NCI-H446 (cell line): ENCODE results near the gene UBAP1L.
"Not testable (repeated sequence)": the region's sequence is repeated elsewhere in the genome, so short reads cannot be mapped to it uniquely, and the experiment has no call there.

Experiments
- DNase-seq, 2 experiments: peaks; one replicate each; lab custom pipeline; 2025; lab: John Stamatoyannopoulos, UW

The UBAP1L gene

DNA sequence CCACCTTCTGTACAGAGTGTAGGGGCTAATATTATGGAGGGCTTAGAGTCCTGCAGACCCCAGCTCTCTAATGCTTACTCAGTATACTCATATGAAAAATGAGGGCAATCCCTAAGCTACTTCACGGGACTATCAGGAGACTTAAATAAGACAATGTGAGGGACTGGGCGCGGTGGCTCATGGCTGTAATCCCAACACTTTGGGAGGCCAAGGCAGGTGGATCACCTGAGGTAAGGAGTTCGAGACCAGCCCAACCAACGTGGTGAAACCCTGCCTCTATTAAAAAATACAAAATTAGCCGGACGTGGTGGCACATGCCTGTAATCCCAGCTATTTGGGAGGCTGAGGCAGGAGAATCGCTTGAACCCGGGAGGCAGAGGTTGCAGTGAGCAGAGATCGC is 15.2 kb downstream of the UBAP1L start:
- DNase-seq = not testable (repeated sequence)

GRCh38 chr15:65099336-65099735 is 15.7 kb downstream of the UBAP1L start:
- no peak for DNase-seq

GRCh38 chr15:65097651-65098263 is 17.2 kb downstream of the UBAP1L start:
- no peak for DNase-seq

- no peak for DNase-seq
These were observed 18.3 kb downstream of the UBAP1L start for GRCh38 chr15:65096481-65097385.

- DNase-seq = no peak
These were observed 19.3 kb downstream of the UBAP1L start for GRCh38 chr15:65095747-65096104.

DNA sequence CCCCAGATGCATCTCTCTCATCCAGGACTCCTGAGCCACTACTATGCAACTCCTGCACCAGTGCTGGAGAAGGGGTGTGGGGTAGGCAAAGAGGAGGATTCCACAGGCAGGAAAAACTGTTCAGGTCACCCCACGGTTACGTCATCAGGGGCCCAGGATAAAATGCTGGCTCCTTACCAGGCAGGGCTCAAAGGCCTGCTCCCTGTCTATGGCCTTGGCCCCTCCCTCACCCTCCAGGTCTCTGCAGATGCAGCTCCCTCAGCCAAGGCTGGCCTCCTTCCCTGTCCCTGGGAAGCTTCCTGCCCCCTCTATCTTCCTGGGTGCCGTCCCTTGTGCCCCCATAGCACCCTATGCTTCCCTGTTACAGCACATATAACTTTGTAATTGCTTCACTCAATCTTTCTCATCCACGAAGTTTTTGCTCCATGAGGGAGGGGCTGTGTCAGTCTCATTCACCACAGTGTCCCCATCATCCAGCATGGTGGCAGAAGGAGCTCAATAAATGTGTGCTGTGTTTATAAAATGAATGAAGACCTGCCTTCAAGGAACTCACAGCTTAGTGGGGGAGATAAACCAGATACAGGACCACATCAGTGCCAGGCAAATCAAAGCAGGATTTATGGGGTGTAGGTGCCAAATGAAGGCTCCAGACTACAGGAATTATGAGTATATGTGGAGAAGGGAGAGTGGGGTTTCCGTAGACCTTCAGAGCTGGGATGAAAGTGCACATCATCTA is 19.8 kb downstream of the UBAP1L start:
- DNase-seq = no peak

GRCh38 chr15:65094294-65094995 is 20.6 kb downstream of the UBAP1L start:
- DNase-seq = no peak

DNA sequence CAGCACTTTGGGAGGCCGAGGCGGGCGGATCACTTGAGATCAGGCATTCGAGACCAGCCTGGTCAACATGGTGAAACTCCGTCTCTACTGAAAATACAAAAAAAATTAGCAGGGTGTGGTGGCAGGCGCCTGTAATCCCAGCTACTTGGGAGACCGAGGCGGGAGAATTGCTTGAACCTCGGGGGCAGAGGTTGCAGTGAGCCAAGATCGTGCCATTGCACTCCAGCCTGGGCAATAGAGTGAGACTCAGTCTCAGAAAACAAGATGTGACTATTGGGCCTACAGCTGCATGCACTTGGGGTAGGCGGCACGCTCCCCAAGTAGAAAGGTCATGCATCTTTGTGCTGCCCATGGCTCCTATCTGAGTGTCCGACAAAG is 21.2 kb downstream of the UBAP1L start:
- DNase-seq = not testable (repeated sequence)

GRCh38 chr15:65092911-65093792 is 21.8 kb downstream of the UBAP1L start:
- DNase-seq = no peak

- no peak for DNase-seq
These were observed 22.8 kb downstream of the UBAP1L start for GRCh38 chr15:65091946-65092770.

- DNase-seq = no peak
These were observed 25.7 kb downstream of the UBAP1L start for GRCh38 chr15:65089206-65089824.

DNA sequence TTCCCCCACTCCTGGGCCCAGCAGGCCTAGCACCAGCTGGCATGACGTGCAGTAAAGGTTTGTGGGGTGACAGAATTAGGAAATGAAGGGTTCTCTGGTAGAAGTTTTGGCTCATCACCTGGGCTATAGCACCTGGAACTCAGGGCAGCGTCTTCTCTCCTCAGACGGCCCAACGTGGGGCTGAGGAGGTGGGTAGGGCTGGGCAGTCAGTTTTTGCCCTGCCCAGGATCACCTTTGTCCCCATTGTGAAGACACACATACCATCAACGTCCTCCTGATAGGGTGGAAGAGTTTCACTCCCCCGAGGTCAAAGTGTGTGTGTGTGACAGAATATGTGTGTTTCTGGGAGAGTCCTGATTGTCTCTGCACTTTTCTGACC is 26.4 kb downstream of the UBAP1L start:
- DNase-seq = no peak

DNA sequence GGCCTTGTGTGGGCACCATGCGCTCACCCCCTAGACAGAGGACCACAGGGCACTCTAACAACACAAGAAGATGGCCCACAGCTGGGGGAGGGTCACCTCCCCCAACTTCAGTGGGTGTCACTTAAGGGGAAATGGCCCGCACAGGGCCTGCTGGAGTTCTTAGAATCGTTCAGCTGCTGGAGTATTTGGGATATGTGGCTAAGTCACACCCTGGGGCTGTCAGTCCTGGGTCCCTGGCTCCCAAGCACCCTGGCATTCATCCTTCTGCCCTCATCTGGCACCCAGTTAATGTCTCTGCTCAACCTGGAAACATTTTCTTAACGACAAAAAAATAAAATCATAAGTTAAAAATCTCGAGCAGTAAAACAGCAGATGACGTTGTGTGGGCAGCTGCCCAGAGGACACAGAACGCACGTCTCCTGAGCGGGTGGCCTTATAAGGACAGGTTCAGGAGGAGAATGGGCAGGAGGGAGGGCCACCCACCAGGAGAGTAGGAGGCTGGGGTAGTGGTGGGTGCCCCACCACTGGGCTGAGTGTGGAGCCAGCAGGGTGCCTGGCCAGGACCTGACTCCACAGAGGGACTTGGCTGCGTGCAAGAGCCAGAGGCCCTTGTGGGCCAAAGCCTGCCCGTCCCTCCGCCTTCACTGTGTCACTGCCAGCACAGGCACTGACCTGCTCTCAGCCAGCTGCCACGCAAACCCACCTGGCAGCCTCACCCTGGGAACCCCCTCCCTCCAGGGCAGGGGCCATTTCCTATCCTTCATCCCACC is 26.9 kb downstream of the UBAP1L start:
- no peak for DNase-seq

- no peak for DNase-seq
These were observed 27.6 kb downstream of the UBAP1L start for GRCh38 chr15:65087411-65087810.

GRCh38 chr15:65086680-65087111 is 28.3 kb downstream of the UBAP1L start:
- DNase-seq = no peak

- no peak for DNase-seq
These were observed 28.9 kb downstream of the UBAP1L start for GRCh38 chr15:65085990-65086679.

- no peak for DNase-seq
These were observed 29.7 kb downstream of the UBAP1L start for GRCh38 chr15:65085207-65085753.
